ENCODE data around the gene CCDC50. TPM values are rescaled to one million over a fixed set of nuclear protein-coding genes. Genes with fewer than 3 reads are reported as not detected.

Gene CCDC50
- total RNA-seq, 1 experiment from 2014 or later: 47.8 TPM

DNA sequence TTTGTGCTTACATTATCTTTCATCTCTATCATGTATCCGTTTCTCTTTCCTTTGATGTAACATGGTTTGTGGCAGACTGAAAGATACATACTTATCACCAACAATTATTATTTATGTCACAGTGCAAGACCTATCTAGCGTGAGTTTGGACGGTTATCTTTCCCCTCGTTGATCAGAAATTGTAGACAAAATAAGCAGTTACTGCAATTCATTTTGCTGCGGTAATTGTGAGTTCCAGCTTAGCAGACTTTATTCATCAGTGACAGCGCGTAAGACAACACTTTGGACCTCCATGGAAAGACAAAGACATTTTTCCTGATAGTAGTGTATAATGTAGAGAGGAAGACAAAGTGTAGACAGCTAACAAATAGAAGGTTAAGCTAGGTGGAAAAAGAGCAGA, 52.1 kb downstream of the CCDC50 start:
- H3K9me2 ChIP-seq (ENCODE audit: insufficient read depth): no peaks in the 10 kb centered on the region
- H3K9me3 ChIP-seq (ENCODE audit: control insufficient read depth in 1 of 2, insufficient read depth in 1 of 2, low read depth in 1 of 2, low read length in 2 of 2): no peaks in the 10 kb centered on the region
- DNase-seq (ENCODE audit: low read depth, low spot score) (no peak), ATAC-seq (no peak)
- H3K4me3 ChIP-seq (replicated peaks in 1 of 2; ENCODE audit: low read depth in 1 of 2, low read length in 2 of 2): no peak overlapping the region
- H3K27me3 ChIP-seq (ENCODE audit: insufficient read depth, low read length): no peaks in the 10 kb centered on the region
- no TSS peak for BruUV-seq (replicated peaks)
- ChIA-PET POLR2A (no interaction called here), CTCF (no interaction called here), RAD21 (ENCODE audit: low non-redundant PET in 1 of 2, low total read pairs in 2 of 2, uncharacterized antibody in 2 of 2, unreplicated experiment in 2 of 2) (no interaction called here)
- H3K4me1 ChIP-seq (ENCODE audit: control insufficient read depth in 1 of 2, insufficient read depth in 2 of 2, low read length in 2 of 2): peaks cover 0 to 7% of the 10 kb centered on the region in 2 experiments; a peak in 2 of 4 replicates
- no peak overlapping the region for H3K4me2 ChIP-seq (ENCODE audit: low read length)
- intact Hi-C loops (cut with micrococcal nuclease): no loop called here
- no peak overlapping the region for H2AFZ ChIP-seq (ENCODE audit: low read depth, low read length, poor library complexity, severe bottlenecking)
- TF ChIP-seq JUND (IDR thresholded peaks at IDR 0.05) (no peak), ZFX (IDR thresholded peaks at IDR 0.05) (no peak), EGR1 (IDR thresholded peaks at IDR 0.05; ENCODE audit: low read depth) (no peak), ELF1 (IDR thresholded peaks at IDR 0.05; ENCODE audit: borderline replicate concordance, low read depth) (no peak), RAD21 (IDR thresholded peaks at IDR 0.05; ENCODE audit: low read depth) (no peak), TCF7L2 (IDR thresholded peaks at IDR 0.05; ENCODE audit: borderline replicate concordance, extremely low read depth, insufficient read depth, insufficient read length) (no peak), YY1 (IDR thresholded peaks at IDR 0.05; ENCODE audit: extremely low read depth, insufficient replicate concordance, low read depth, low read length) (no peak), CEBPB (IDR thresholded peaks at IDR 0.05; ENCODE audit: low read depth) (no peak)
- TF ChIP-seq, protein P1, sequence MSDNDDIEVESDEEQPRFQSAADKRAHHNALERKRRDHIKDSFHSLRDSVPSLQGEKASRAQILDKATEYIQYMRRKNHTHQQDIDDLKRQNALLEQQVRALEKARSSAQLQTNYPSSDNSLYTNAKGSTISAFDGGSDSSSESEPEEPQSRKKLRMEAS (IDR thresholded peaks at IDR 0.05): no peak
- TF ChIP-seq, protein P2, sequence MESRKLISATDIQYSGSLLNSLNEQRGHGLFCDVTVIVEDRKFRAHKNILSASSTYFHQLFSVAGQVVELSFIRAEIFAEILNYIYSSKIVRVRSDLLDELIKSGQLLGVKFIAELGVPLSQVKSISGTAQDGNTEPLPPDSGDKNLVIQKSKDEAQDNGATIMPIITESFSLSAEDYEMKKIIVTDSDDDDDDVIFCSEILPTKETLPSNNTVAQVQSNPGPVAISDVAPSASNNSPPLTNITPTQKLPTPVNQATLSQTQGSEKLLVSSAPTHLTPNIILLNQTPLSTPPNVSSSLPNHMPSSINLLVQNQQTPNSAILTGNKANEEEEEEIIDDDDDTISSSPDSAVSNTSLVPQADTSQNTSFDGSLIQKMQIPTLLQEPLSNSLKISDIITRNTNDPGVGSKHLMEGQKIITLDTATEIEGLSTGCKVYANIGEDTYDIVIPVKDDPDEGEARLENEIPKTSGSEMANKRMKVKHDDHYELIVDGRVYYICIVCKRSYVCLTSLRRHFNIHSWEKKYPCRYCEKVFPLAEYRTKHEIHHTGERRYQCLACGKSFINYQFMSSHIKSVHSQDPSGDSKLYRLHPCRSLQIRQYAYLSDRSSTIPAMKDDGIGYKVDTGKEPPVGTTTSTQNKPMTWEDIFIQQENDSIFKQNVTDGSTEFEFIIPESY (IDR thresholded peaks at IDR 0.05; ENCODE audit: extremely low read depth, insufficient replicate concordance, low read length): no peak
- no peak overlapping the region for H3K9ac ChIP-seq (ENCODE audit: low read length)
- no peaks in the 10 kb centered on the region for H4K20me1 ChIP-seq (ENCODE audit: insufficient read depth)
- H3K27ac ChIP-seq (ENCODE audit: low read depth, low read length): no peak overlapping the region
- H3K36me3 ChIP-seq (ENCODE audit: control insufficient read depth in 1 of 2, insufficient read depth in 2 of 2, low read length in 2 of 2): peaks cover 8 to 17% of the 10 kb centered on the region in 2 experiments; a peak in 3 of 4 replicates
- H3K79me2 ChIP-seq (ENCODE audit: insufficient read depth, low read length): peaks cover 3% of the 10 kb centered on the region; the same call in 1 of the 2 replicates

All from HCT116 (cell line).